Stimulated activated CD4-positive, alpha-beta T cell treated with anti-CD3 and anti-CD28 coated beads, Interleukin-12 subunit alpha, Interleukin-12 subunit beta, amount 100 ng/mL, for 48 hours (primary cell): ENCODE data around the gene TUBB4B.

Experiments used
- DNase-seq, 3 donors: peaks; one replicate each; pipeline ENCODE4 v3.0.0-alpha.2; 2020; ENCODE audit warnings: low read depth in 2 of 3, low spot score in 1 of 3

The TUBB4B gene

GRCh38 chr9:137270929-137271695 is 30.0 kb downstream of the TUBB4B start:
- DNase-seq: no peak

- DNase-seq: no peak
These were observed 30.6 kb downstream of the TUBB4B start for GRCh38 chr9:137271696-137272076.

- no peak for DNase-seq
These were observed 31.4 kb downstream of the TUBB4B start for GRCh38 chr9:137272241-137273094.

DNA sequence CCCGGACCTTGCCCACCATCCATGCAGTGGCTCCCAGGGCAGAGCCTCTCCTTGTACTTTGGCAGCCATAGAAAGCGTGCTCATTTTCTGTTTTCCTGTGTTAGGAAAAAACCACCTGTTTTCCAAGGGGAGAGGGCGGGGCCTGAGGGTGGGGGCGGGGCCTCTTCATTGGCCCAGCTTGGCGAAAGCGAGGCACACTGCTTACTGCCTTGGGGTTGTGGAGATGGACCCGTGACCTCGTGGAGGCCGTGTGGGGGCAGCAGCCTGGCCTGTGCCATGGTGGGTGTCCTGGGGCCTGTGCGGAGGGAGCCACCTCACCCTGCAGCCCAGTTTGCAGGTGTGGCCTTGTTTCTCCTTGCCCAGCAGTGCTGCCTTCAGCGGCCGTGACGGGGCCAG is 32.0 kb downstream of the TUBB4B start:
- no peak for DNase-seq

DNA sequence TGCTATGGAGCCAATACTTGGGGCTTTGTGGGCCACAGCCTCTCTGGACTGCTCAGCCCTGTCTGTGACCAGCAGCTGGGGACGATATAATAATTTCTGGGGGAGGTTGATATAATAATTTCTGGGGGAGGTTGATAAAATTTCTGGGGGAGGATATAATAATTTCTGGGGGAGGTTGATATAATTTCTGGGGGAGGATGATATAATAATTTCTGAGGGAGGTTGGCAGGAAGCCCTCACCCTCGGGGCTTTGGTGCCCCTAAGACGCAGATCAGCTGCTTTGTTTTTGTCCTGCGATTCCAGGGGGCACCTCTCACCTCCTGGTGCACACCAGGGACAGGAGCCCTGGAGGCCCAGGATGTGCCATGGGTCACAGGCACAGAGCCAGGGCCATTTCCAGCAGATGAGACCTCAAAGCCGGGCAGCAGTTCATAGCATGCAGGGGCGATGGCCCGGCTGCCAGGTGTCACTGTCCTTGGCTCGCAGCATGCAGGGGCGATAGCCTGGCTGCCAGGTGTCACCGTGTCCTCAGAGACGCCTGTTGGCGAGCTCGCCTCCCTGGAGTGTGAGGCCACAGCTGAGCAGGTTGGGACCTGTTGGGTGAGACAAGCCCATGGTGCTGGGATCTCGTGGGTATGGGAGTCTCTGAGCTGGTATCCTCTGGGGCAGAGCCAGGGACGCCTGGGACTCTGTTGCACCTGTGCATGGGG is 32.7 kb downstream of the TUBB4B start:
- no peak for DNase-seq

DNA sequence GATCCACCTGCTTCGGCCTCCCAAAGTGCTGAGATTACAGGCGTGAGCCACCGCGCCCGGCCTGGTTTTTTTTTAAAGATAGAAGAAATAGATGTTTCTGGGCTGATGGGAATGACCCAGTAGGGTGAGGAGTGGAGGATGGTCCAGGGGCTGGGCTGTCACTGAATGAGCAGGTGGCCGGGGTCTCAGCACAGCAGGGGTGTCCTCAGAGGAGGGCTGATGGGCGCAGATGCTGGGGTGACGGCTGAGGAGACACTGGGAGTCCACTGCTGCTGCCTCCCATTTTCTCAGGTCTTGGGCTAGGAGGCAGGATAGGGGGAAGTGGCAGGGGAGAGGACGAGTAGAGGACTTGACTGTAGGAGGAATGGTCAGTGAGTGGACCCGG is 34.1 kb downstream of the TUBB4B start:
- no peak for DNase-seq

GRCh38 chr9:137275588-137276472 is 34.7 kb downstream of the TUBB4B start:
- no peak for DNase-seq

GRCh38 chr9:137276473-137277328 is 35.6 kb downstream of the TUBB4B start:
- no peak for DNase-seq

GRCh38 chr9:137277329-137278041 is 36.4 kb downstream of the TUBB4B start, which contains the start of gene TOR4A:
TSS of gene TOR4A (plus strand) at chr9:137277726. CDS start at chr9:137278690, 964 bp downstream.
- no peak for DNase-seq

- no peak for DNase-seq
These were observed 37.1 kb downstream of the TUBB4B start for GRCh38 chr9:137278061-137278701.

- DNase-seq: no peak
These were observed 37.9 kb downstream of the TUBB4B start for GRCh38 chr9:137278721-137279711.

- no peak for DNase-seq
These were observed 38.8 kb downstream of the TUBB4B start for GRCh38 chr9:137279741-137280473.

DNA sequence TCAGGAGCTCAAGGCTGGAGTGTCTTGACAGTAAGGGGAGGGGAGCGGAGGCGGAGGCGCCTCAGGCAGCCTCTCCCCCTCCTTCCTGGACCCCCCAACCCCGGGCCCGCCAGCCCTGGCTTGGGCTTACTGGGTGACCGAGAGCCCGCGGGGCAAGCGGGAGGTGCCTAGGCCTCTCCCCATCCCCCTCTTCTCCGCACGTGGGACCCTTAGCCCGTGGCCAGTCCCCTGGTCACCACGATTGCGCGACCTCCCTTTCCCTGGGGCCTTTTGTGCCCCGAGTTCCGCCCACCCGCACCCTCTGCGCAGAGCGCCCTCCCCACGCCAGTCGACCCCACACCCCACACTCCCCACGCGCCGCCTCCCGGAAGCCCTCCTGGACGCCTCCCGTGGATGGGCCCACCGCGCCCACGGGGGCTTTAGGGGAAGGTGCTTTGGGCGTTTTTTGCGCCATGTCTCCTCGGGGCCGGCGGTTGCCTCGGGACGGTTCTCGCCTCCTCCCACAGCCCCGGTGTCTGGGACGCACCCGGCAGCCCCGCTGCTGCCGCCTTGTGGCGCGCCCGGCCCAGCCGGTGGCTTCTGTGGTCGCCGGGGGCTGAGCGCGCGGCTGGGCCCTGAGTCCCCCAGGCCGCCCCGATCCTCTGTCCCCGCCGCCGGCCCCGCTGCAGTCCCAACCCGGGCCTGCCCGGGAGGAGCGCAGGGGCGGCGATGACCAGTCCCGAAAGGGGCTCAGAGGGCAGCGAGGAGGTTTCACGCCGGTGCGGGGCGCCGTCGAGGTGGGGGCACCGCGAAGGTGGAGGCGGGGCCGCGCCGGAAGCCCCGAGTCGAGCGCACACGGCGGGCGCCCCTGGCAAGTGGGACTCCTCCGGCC is 39.6 kb downstream of the TUBB4B start:
- no peak for DNase-seq

- DNase-seq: no peak
These were observed 40.4 kb downstream of the TUBB4B start for GRCh38 chr9:137281345-137282116.

DNA sequence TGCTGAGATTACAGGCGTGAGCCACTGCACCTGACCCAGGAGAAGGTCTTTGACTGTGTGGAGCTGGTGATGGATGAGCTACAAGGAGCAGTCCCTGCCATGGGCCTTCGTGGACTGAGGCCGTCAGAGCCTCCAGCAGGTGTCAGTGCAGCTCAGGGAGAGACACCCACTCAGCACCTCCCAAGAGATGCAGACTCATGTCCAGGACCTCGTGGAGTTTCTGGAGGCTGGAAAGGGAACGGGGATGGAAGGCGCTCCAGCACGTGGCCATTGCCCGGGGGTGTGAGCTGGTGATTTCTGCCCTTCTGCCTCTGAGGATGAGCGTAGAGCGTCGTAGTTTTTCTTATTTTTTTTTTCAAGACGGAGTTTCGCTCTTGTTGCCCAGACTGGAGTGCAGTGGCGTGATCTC is 45.9 kb downstream of the TUBB4B start:
- no peak for DNase-seq
